ENCODE measurements around the gene GRAMD2B. TPM values are rescaled to one million over a fixed set of nuclear protein-coding genes. Genes with fewer than 3 reads are reported as not detected.

GRAMD2B gene
- total and polyA plus RNA-seq, 2 of the 8 experiments (the other 6 are each of a cell fraction or from before 2014, with no cell fraction given), result 6.4 to 9.4 TPM

GRCh38 chr5:126462239-126463014 lies 39.2 kb downstream of the GRAMD2B start (continued):
- TF ChIP-seq, protein P1, sequence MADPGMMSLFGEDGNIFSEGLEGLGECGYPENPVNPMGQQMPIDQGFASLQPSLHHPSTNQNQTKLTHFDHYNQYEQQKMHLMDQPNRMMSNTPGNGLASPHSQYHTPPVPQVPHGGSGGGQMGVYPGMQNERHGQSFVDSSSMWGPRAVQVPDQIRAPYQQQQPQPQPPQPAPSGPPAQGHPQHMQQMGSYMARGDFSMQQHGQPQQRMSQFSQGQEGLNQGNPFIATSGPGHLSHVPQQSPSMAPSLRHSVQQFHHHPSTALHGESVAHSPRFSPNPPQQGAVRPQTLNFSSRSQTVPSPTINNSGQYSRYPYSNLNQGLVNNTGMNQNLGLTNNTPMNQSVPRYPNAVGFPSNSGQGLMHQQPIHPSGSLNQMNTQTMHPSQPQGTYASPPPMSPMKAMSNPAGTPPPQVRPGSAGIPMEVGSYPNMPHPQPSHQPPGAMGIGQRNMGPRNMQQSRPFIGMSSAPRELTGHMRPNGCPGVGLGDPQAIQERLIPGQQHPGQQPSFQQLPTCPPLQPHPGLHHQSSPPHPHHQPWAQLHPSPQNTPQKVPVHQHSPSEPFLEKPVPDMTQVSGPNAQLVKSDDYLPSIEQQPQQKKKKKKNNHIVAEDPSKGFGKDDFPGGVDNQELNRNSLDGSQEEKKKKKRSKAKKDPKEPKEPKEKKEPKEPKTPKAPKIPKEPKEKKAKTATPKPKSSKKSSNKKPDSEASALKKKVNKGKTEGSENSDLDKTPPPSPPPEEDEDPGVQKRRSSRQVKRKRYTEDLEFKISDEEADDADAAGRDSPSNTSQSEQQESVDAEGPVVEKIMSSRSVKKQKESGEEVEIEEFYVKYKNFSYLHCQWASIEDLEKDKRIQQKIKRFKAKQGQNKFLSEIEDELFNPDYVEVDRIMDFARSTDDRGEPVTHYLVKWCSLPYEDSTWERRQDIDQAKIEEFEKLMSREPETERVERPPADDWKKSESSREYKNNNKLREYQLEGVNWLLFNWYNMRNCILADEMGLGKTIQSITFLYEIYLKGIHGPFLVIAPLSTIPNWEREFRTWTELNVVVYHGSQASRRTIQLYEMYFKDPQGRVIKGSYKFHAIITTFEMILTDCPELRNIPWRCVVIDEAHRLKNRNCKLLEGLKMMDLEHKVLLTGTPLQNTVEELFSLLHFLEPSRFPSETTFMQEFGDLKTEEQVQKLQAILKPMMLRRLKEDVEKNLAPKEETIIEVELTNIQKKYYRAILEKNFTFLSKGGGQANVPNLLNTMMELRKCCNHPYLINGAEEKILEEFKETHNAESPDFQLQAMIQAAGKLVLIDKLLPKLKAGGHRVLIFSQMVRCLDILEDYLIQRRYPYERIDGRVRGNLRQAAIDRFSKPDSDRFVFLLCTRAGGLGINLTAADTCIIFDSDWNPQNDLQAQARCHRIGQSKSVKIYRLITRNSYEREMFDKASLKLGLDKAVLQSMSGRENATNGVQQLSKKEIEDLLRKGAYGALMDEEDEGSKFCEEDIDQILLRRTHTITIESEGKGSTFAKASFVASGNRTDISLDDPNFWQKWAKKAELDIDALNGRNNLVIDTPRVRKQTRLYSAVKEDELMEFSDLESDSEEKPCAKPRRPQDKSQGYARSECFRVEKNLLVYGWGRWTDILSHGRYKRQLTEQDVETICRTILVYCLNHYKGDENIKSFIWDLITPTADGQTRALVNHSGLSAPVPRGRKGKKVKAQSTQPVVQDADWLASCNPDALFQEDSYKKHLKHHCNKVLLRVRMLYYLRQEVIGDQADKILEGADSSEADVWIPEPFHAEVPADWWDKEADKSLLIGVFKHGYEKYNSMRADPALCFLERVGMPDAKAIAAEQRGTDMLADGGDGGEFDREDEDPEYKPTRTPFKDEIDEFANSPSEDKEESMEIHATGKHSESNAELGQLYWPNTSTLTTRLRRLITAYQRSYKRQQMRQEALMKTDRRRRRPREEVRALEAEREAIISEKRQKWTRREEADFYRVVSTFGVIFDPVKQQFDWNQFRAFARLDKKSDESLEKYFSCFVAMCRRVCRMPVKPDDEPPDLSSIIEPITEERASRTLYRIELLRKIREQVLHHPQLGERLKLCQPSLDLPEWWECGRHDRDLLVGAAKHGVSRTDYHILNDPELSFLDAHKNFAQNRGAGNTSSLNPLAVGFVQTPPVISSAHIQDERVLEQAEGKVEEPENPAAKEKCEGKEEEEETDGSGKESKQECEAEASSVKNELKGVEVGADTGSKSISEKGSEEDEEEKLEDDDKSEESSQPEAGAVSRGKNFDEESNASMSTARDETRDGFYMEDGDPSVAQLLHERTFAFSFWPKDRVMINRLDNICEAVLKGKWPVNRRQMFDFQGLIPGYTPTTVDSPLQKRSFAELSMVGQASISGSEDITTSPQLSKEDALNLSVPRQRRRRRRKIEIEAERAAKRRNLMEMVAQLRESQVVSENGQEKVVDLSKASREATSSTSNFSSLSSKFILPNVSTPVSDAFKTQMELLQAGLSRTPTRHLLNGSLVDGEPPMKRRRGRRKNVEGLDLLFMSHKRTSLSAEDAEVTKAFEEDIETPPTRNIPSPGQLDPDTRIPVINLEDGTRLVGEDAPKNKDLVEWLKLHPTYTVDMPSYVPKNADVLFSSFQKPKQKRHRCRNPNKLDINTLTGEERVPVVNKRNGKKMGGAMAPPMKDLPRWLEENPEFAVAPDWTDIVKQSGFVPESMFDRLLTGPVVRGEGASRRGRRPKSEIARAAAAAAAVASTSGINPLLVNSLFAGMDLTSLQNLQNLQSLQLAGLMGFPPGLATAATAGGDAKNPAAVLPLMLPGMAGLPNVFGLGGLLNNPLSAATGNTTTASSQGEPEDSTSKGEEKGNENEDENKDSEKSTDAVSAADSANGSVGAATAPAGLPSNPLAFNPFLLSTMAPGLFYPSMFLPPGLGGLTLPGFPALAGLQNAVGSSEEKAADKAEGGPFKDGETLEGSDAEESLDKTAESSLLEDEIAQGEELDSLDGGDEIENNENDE (IDR thresholded peaks at IDR 0.05; ENCODE audit: insufficient replicate concordance, low read length), result no peak
- TF ChIP-seq KDM5A (IDR thresholded peaks at IDR 0.05; ENCODE audit: low read length) (no peak), BCL11A (IDR thresholded peaks at IDR 0.05; ENCODE audit: low read depth in 2 of 2, low read length in 2 of 2) (no peak), SP2 (IDR thresholded peaks at IDR 0.05; ENCODE audit: low read length) (no peak), RAD21 (IDR thresholded peaks at IDR 0.05 in 1 of 2, conservative IDR thresholded peaks at IDR 0.05 in 1 of 2; ENCODE audit: low read depth in 2 of 2, low read length in 2 of 2) (no peak), NANOG (IDR thresholded peaks at IDR 0.05; ENCODE audit: insufficient read depth, low read depth, low read length, poor library complexity, severe bottlenecking) (no peak), ASH2L (IDR thresholded peaks at IDR 0.05; ENCODE audit: low read length) (no peak)

All from H1 (cell line).